H1 (cell line): Measurements from ENCODE around the gene THAP7. TPM values are rescaled to one million over a fixed set of nuclear protein-coding genes. Genes with fewer than 3 reads are reported as not detected.

Source experiments
- ASH2L ChIP-seq: fragments of 200-600, 300-600 bp; sonication (generic); IDR thresholded peaks from one replicate; pipeline ENCODE4 v1.7.1; 2017; ENCODE audit warnings: low read length
- CEBPB ChIP-seq: IDR thresholded peaks from 2 replicates; pipeline ENCODE4 v1.6.1; 2012; ENCODE audit warnings: low read depth, low read length
- CHD7 ChIP-seq: fragments of 300-600 bp; sonication (generic); IDR thresholded peaks from 2 replicates; pipeline ENCODE4 v1.7.1; 2012; ENCODE audit warnings: low read length, moderate library complexity, mild to moderate bottlenecking, inconsistent platforms; ENCODE audit not compliant: insufficient replicate concordance
- CREB1 ChIP-seq: IDR thresholded peaks from 2 replicates; pipeline ENCODE4 v1.6.1; 2012; ENCODE audit warnings: inconsistent platforms
- JUN ChIP-seq: IDR thresholded peaks from 2 replicates; pipeline ENCODE4 v1.6.1; 2011; ENCODE audit warnings: low read depth, mild to moderate bottlenecking, improper control_type of control experiment, low read length
- MAFK ChIP-seq: IDR thresholded peaks from 2 replicates; pipeline ENCODE4 v1.6.1; 2012; ENCODE audit warnings: low read depth, mild to moderate bottlenecking, improper control_type of control experiment, low read length
- POLR2AphosphoS5 ChIP-seq: IDR thresholded peaks from 2 replicates; pipeline ENCODE4 v1.6.1; 2011; ENCODE audit warnings: low read depth, low read length
- SIN3A ChIP-seq, 2 experiments: IDR thresholded peaks in 1 of 2; conservative IDR thresholded peaks in 1 of 2; 2 replicates each; pipeline ENCODE4 v1.6.1; 2011 to 2012; ENCODE audit warnings: low read length in 2 of 2, improper control_type of control experiment in 1 of 2, low read depth in 1 of 2, mild to moderate bottlenecking in 1 of 2
- SIRT6 ChIP-seq: IDR thresholded peaks from one replicate; pipeline ENCODE4 v1.7.1; 2012; ENCODE audit warnings: low read length, inconsistent platforms
- TAF7 ChIP-seq: optimal IDR thresholded peaks from 2 replicates; pipeline ENCODE3; 2011; ENCODE audit warnings: low read depth, mild to moderate bottlenecking, inconsistent platforms, low read length, moderate library complexity, borderline replicate concordance
- YY1 ChIP-seq: IDR thresholded peaks from 2 replicates; pipeline ENCODE4 v1.6.1; 2011; ENCODE audit warnings: low read depth, mild to moderate bottlenecking, low read length
- polyA plus RNA-seq, 7 experiments: library from polyadenylated mRNA; depleted of rRNA in 3 of 7; stranded (reverse) in 5 of 7; unstranded in 2 of 7; fragments of >200 nt in 5 of 7; fragments of 200-250 nt in 2 of 7; gene quantifications; 1 replicate in 5 of 7; 2 replicates in 1 of 7; 4 replicates in 1 of 7; pipeline versions ENCODE4 v1.2.1 to v1.2.3, GENCODE V29; 2011 to 2013; ENCODE audit warnings: missing spikeins in 2 of 7, mixed read lengths in 2 of 7
- total RNA-seq: library from RNA; stranded (reverse); fragmentation: NEBNext Ultra II Directional; extraction: Animal tissue kit (Norgen Biotek cat#: 25700); gene quantifications from 2 replicates; pipeline ENCODE4 v1.2.1, GENCODE V29; 2021

THAP7 gene
- total and polyA plus RNA-seq, 2 of the 8 experiments (the other 6 are each of a cell fraction or from before 2014, with no cell fraction given) = 16.9 to 32.5 TPM

GRCh38 chr22:20956258-20957101 is 45.4 kb downstream of the THAP7 start (continued):
- no peak for TF ChIP-seq CHD7
- TF ChIP-seq YY1 = no peak
- TF ChIP-seq SIRT6 = no peak
- TF ChIP-seq TAF7 = no peak
- no peak for TF ChIP-seq MAFK
- TF ChIP-seq CREB1 = no peak
- TF ChIP-seq POLR2AphosphoS5 = no peak
- TF ChIP-seq JUN = 0 out of 2 replicates have a peak, but pooled peaks have one; percentile 29
- TF ChIP-seq CEBPB = no peak
- TF ChIP-seq ASH2L = no peak
- TF ChIP-seq SIN3A (conservative IDR thresholded peaks at IDR 0.05 in 1 of 2, IDR thresholded peaks at IDR 0.05 in 1 of 2; ENCODE audit: low read depth in 1 of 2, low read length in 2 of 2) = 0 out of 4 replicates have a peak, but pooled peaks of 1 of the 2 experiments have one; percentile 14
